AG04450 (cell line): ENCODE measurements around the gene CCDC136. TPM values are rescaled to one million over a fixed set of nuclear protein-coding genes. Genes with fewer than 3 reads are reported as not detected.

Source experiments
- CTCF ChIA-PET: fragments of 300-600, 350-600 bp; formaldehyde crosslinking; extraction: SDS; loops from one replicate; lab custom pipeline; 2022; ENCODE audit warnings: antibody characterized with exemption, inconsistent platforms; lab: Charles Lee
- POLR2A ChIA-PET: fragments of 350-600 bp; formaldehyde crosslinking; extraction: SDS; loops from one replicate; lab custom pipeline; 2021; ENCODE audit warnings: antibody characterized with exemption, inconsistent platforms; lab: Yijun Ruan, JAX
- DNase-seq: peaks from one replicate; pipeline ENCODE4 v3.0.0-alpha.2; 2011; ENCODE audit warnings: low read depth, low spot score
- H3K27ac ChIP-seq: one replicate; pipeline ENCODE4 v1.5.1; 2012; ENCODE audit warnings: low read depth, low read length, control low read depth
- H3K27me3 ChIP-seq: one replicate; pipeline ENCODE4 v1.6.0; 2012; ENCODE audit warnings: low read length; ENCODE audit not compliant: control insufficient read depth, insufficient read depth
- H3K4me3 ChIP-seq: 2 replicates; pipeline ENCODE4 v1.5.1; 2011; ENCODE audit warnings: mild to moderate bottlenecking, low read depth, low read length, control low read depth
- H3K9me3 ChIP-seq: 2 replicates; pipeline ENCODE4 v1.5.1; 2012; ENCODE audit warnings: low read length; ENCODE audit not compliant: control insufficient read depth, insufficient read depth
- CTCF ChIP-seq: IDR thresholded peaks from 2 replicates; pipeline ENCODE4 v1.5.1; 2011; ENCODE audit warnings: low read depth, low read length, control low read depth, inconsistent platforms
- polyA plus RNA-seq: library from polyadenylated mRNA; depleted of rRNA; stranded (reverse); fragments of >200 nt; gene quantifications from 2 replicates; pipeline ENCODE4 v1.2.3, GENCODE V29; 2011

The CCDC136 gene
- polyA plus RNA-seq, 1 experiment: 19.7 TPM

- CTCF ChIA-PET: interaction anchor here (0.8 kb wide), 1 partner anchor 95 kb away, joined by 3 read pairs; the partner anchor contains the start of gene ATP6V1F
- DNase-seq: no peak
- H3K4me3 ChIP-seq: no peak overlapping the region
- no peaks in the 10 kb centered on the region for H3K9me3 ChIP-seq
- POLR2A ChIA-PET: interaction anchor here (1.2 to 1.6 kb wide), 2 partner anchors 9 to 29 kb away, joined by 3 to 4 read pairs; no protein-coding TSS in a partner anchor
- H3K27ac ChIP-seq: no peak overlapping the region
- TF ChIP-seq CTCF: no peak
- H3K27me3 ChIP-seq: no peaks in the 10 kb centered on the region
Observed at GRCh38 chr7:128767475-128768110, 24.2 kb upstream of the CCDC136 start.

GRCh38 chr7:128770233-128770632 is 21.5 kb upstream of the CCDC136 start:
- ChIA-PET POLR2A (no interaction called here), CTCF (interaction anchor here (0.6 kb wide), 1 partner anchor 31 kb away, joined by 3 read pairs; the partner anchor contains the start of gene CALU)
- no peaks in the 10 kb centered on the region for H3K27me3 ChIP-seq
- no peak for TF ChIP-seq CTCF
- peaks cover 1% of the 10 kb centered on the region; the same call in 1 of the 2 replicates for H3K9me3 ChIP-seq
- DNase-seq: no peak
- no peak overlapping the region for H3K27ac ChIP-seq
- H3K4me3 ChIP-seq: no peak overlapping the region

- TF ChIP-seq CTCF: no peak
- Histone ChIP-seq H3K4me3 (no peak overlapping the region), H3K27me3 (no peaks in the 10 kb centered on the region), H3K9me3 (peaks cover 7% of the 10 kb centered on the region), H3K27ac (no peak overlapping the region)
- no peak for DNase-seq
- ChIA-PET CTCF (no interaction called here), POLR2A (no interaction called here)
Observed at GRCh38 chr7:128773604-128774003, 18.2 kb upstream of the CCDC136 start.

GRCh38 chr7:128774029-128774689 is 17.6 kb upstream of the CCDC136 start:
- no peak overlapping the region for H3K4me3 ChIP-seq
- ChIA-PET POLR2A (interaction anchor here (1.6 kb wide), 1 partner anchor 58 kb away, joined by 3 read pairs; no protein-coding TSS in a partner anchor), CTCF (no interaction called here)
- H3K9me3 ChIP-seq: peaks cover 12% of the 10 kb centered on the region
- no peaks in the 10 kb centered on the region for H3K27me3 ChIP-seq
- no peak for TF ChIP-seq CTCF
- DNase-seq: no peak
- H3K27ac ChIP-seq: peak overlapping the region; percentile 4

- ChIA-PET POLR2A (interaction anchor here (0.6 to 1.6 kb wide), 2 partner anchors 57 to 307 kb away, joined by 3 to 5 read pairs; no protein-coding TSS in a partner anchor), CTCF (no interaction called here)
- no peaks in the 10 kb centered on the region for H3K27me3 ChIP-seq
- H3K27ac ChIP-seq: peak overlapping the region; percentile 4
- no peak for DNase-seq
- H3K4me3 ChIP-seq: no peak overlapping the region
- no peak for TF ChIP-seq CTCF
- peaks cover 12% of the 10 kb centered on the region for H3K9me3 ChIP-seq
Observed at GRCh38 chr7:128774921-128775320, 16.8 kb upstream of the CCDC136 start.
